ENCODE measurements around the gene PPP3CA. TPM values are rescaled to one million over a fixed set of nuclear protein-coding genes. Genes with fewer than 3 reads are reported as not detected.

Gene PPP3CA
- total RNA-seq, 1 donor from 2014 or later: 29.9 TPM

GRCh38 chr4:101345596-101346350 is 1.6 kb downstream of the PPP3CA start:
- Mint-ChIP-seq H3K4me1 (ENCODE audit: low read depth, unreplicated experiment) (peaks cover 9% of the 10 kb centered on the region), H3K4me3 (ENCODE audit: unreplicated experiment) (peak overlapping the region; percentile 97), H3K36me3 (ENCODE audit: unreplicated experiment) (no peaks in the 10 kb centered on the region), H3K27me3 (ENCODE audit: unreplicated experiment) (peaks cover 15% of the 10 kb centered on the region), H3K27ac (ENCODE audit: unreplicated experiment) (peak overlapping the region; percentile 83), H3K9me3 (ENCODE audit: unreplicated experiment) (peaks cover 19% of the 10 kb centered on the region)
- TF ChIP-seq, protein P1, sequence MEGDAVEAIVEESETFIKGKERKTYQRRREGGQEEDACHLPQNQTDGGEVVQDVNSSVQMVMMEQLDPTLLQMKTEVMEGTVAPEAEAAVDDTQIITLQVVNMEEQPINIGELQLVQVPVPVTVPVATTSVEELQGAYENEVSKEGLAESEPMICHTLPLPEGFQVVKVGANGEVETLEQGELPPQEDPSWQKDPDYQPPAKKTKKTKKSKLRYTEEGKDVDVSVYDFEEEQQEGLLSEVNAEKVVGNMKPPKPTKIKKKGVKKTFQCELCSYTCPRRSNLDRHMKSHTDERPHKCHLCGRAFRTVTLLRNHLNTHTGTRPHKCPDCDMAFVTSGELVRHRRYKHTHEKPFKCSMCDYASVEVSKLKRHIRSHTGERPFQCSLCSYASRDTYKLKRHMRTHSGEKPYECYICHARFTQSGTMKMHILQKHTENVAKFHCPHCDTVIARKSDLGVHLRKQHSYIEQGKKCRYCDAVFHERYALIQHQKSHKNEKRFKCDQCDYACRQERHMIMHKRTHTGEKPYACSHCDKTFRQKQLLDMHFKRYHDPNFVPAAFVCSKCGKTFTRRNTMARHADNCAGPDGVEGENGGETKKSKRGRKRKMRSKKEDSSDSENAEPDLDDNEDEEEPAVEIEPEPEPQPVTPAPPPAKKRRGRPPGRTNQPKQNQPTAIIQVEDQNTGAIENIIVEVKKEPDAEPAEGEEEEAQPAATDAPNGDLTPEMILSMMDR (IDR thresholded peaks at IDR 0.05; ENCODE audit: partially characterized antibody, unreplicated experiment): no peak
- DNase-seq: peak; percentile 76

GRCh38 chr4:101345271-101345595 is 2.1 kb downstream of the PPP3CA start:
- H3K4me1 Mint-ChIP-seq (ENCODE audit: low read depth, unreplicated experiment): peaks cover 9% of the 10 kb centered on the region
- peaks cover 15% of the 10 kb centered on the region for H3K27me3 Mint-ChIP-seq (ENCODE audit: unreplicated experiment)
- H3K36me3 Mint-ChIP-seq (ENCODE audit: unreplicated experiment): no peaks in the 10 kb centered on the region
- no peak for DNase-seq
- TF ChIP-seq, protein P1 (IDR thresholded peaks at IDR 0.05; ENCODE audit: partially characterized antibody, unreplicated experiment): no peak
- peak overlapping the region; percentile 97 for H3K4me3 Mint-ChIP-seq (ENCODE audit: unreplicated experiment)
- peak overlapping the region; percentile 83 for H3K27ac Mint-ChIP-seq (ENCODE audit: unreplicated experiment)
- H3K9me3 Mint-ChIP-seq (ENCODE audit: unreplicated experiment): peaks cover 19% of the 10 kb centered on the region

DNA sequence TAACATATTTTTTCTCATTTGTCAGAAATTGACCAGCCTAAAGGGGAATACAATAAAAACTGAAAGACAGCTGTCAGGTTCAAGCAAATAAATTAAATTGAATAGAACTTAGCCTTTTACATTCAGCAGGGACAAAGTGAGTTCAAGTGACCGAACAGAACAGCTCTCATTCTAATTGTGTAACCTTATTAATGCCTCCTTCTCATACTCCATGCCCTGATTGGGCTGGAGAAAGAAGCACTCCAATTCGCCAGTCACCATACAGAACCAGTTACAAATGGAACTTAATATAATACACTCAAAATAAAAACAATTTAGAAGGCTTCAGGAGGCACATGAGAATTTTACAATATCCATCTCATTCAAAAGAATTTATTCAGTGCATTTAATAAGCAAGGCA is 8.0 kb downstream of the PPP3CA start:
- no peaks in the 10 kb centered on the region for H3K36me3 Mint-ChIP-seq (ENCODE audit: unreplicated experiment)
- TF ChIP-seq, protein P1 (IDR thresholded peaks at IDR 0.05; ENCODE audit: partially characterized antibody, unreplicated experiment): no peak

DNA sequence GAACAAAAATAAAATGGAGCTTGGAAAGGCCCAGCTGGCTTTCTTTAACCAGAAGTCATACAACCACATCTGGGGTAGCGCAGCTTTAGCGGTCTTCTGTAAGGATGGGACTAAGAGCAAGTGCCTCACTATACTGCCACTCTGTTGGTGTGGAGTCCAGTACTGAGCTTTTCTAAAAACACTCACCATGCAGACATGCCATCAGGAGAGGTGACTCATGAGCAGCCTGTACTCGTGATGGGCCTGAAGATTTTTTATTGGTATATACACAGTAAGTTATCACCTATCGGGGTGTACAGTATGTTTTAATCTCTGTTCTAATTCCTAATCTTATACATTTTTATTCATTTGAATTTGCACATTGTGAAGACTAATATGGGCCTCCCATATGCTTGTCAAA is 9.6 kb downstream of the PPP3CA start:
- no peak for DNase-seq
- H3K27me3 Mint-ChIP-seq (ENCODE audit: unreplicated experiment): no peaks in the 10 kb centered on the region
- H3K4me3 Mint-ChIP-seq (ENCODE audit: unreplicated experiment): no peak overlapping the region
- TF ChIP-seq, protein P1 (IDR thresholded peaks at IDR 0.05; ENCODE audit: partially characterized antibody, unreplicated experiment): no peak
- no peaks in the 10 kb centered on the region for H3K9me3 Mint-ChIP-seq (ENCODE audit: unreplicated experiment)
- no peak overlapping the region for H3K27ac Mint-ChIP-seq (ENCODE audit: unreplicated experiment)
- H3K4me1 Mint-ChIP-seq (ENCODE audit: low read depth, unreplicated experiment): no peaks in the 10 kb centered on the region
- H3K36me3 Mint-ChIP-seq (ENCODE audit: unreplicated experiment): no peaks in the 10 kb centered on the region

More for the DNA sequence above, 8.0 kb downstream of the PPP3CA start:
- no peak overlapping the region for H3K4me3 Mint-ChIP-seq (ENCODE audit: unreplicated experiment)
- H3K4me1 Mint-ChIP-seq (ENCODE audit: low read depth, unreplicated experiment): no peaks in the 10 kb centered on the region
- peaks cover 2% of the 10 kb centered on the region for H3K9me3 Mint-ChIP-seq (ENCODE audit: unreplicated experiment)
- DNase-seq: no peak
- H3K27ac Mint-ChIP-seq (ENCODE audit: unreplicated experiment): no peak overlapping the region
- no peaks in the 10 kb centered on the region for H3K27me3 Mint-ChIP-seq (ENCODE audit: unreplicated experiment)

DNA sequence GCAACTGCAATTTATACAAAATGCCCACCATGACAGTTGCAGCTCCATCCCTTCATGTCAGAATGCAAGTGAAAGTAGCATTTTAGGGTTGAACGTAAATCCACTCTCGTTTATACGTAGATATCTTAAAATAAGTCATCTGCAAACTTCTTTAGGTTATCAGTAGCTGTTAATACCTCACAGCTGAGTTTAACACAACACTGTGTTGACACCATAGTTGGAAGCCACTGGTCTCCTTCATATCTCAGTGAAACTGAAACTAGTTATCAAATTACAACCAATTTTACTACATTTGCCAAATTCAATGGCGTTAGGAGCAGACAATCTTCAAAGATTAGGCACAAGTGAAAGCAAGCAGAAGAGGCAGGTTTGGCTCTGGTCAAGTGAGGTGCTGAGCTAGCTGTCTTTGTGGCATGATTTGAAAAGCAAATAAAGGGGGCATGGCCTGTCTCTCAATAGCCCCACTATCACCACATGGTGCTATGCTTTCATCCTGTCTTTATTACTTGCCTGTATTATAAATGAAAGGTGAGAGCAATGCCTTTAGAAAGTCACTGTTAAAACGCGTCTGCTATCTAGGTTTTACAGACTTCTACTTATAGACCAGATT is 12.3 kb downstream of the PPP3CA start:
- H3K36me3 Mint-ChIP-seq (ENCODE audit: unreplicated experiment): no peaks in the 10 kb centered on the region
- H3K27ac Mint-ChIP-seq (ENCODE audit: unreplicated experiment): no peak overlapping the region

More for the DNA sequence above, 12.3 kb downstream of the PPP3CA start:
- Mint-ChIP-seq H3K9me3 (ENCODE audit: unreplicated experiment) (no peaks in the 10 kb centered on the region), H3K4me3 (ENCODE audit: unreplicated experiment) (no peak overlapping the region), H3K27me3 (ENCODE audit: unreplicated experiment) (no peaks in the 10 kb centered on the region), H3K4me1 (ENCODE audit: low read depth, unreplicated experiment) (no peaks in the 10 kb centered on the region)
- TF ChIP-seq, protein P1 (IDR thresholded peaks at IDR 0.05; ENCODE audit: partially characterized antibody, unreplicated experiment): no peak
- DNase-seq: no peak

Data from glutamatergic neuron (in vitro differentiated cells).